HCT116 (cell line): ENCODE data around the gene BRMS1. TPM values are rescaled to one million over a fixed set of nuclear protein-coding genes. Genes with fewer than 3 reads are reported as not detected.

Experiments used
- ATAC-seq: fragments of 200-7000 bp; cut with Tn5 transposase; 2 replicates; pipeline ENCODE4 v1.9.1; 2020; ENCODE audit warnings: mild to moderate bottlenecking, moderate library complexity
- BruUV-seq: library from RNA; stranded (reverse); fragments of 400-500 nt; replicated peaks from 2 replicates; lab custom pipeline; 2021; lab: Mats Ljungman, UMichigan
- CTCF ChIA-PET: fragments of 300-600 bp; sonication (Branson Sonifier 250); formaldehyde crosslinking; loops from one replicate; lab custom pipeline; 2021; ENCODE audit warnings: antibody characterized with exemption; lab: Charles Lee
- POLR2A ChIA-PET: fragments of 300-600, 350-600 bp; sonication (Branson Sonifier 250); formaldehyde crosslinking; loops from one replicate; lab custom pipeline; 2021; ENCODE audit warnings: antibody characterized with exemption; lab: Charles Lee
- RAD21 ChIA-PET, 2 experiments: fragments of 300-600 bp; sonication (Branson Sonifier 250); formaldehyde crosslinking; loops; one replicate each; lab custom pipeline; 2023; ENCODE audit warnings: low total read pairs in 2 of 2; ENCODE audit not compliant: uncharacterized antibody in 2 of 2, unreplicated experiment in 2 of 2, low non-redundant PET in 1 of 2; lab: Charles Lee
- DNase-seq: peaks from one replicate; pipeline ENCODE4 v3.0.0-alpha.2; 2010; ENCODE audit warnings: low read depth, low spot score
- H2AFZ ChIP-seq: fragments of 200-600 bp; shearing (Covaris generic), sonication (generic); 2 replicates; pipeline ENCODE4 v1.6.1; 2017; ENCODE audit warnings: low read depth, mixed run types, mixed read lengths, antibody characterized with exemption, low read length; ENCODE audit not compliant: poor library complexity, severe bottlenecking
- H3K27ac ChIP-seq: 2 replicates; pipeline ENCODE4 v1.5.1; 2012; ENCODE audit warnings: low read depth, low read length
- H3K27me3 ChIP-seq: fragments of 200-600 bp; sonication (generic); 2 replicates; pipeline ENCODE4 v1.6.1; 2016; ENCODE audit warnings: mixed run types, low read length, mixed read lengths; ENCODE audit not compliant: insufficient read depth
- H3K36me3 ChIP-seq, 2 experiments: fragments of 200-500 bp in 1 of 2; fragments of 200-600 bp in 1 of 2; sonication (Bioruptor generic) in 1 of 2; sonication (generic) in 1 of 2; 2 replicates each; pipeline versions ENCODE4 v1.5.1 to v1.6.1; 2014 to 2016; ENCODE audit warnings: low read length in 2 of 2, inconsistent platforms in 1 of 2, mixed read lengths in 1 of 2, mixed run types in 1 of 2; ENCODE audit not compliant: insufficient read depth in 2 of 2, control insufficient read depth in 1 of 2
- H3K4me1 ChIP-seq, 2 experiments: fragments of 200-600 bp in 1 of 2; sonication (generic) in 1 of 2; 2 replicates each; pipeline versions ENCODE4 v1.5.1 to v1.6.1; 2012 to 2017; ENCODE audit warnings: low read length in 2 of 2, inconsistent platforms in 1 of 2, mild to moderate bottlenecking in 1 of 2, mixed read lengths in 1 of 2, mixed run types in 1 of 2, moderate library complexity in 1 of 2; ENCODE audit not compliant: insufficient read depth in 2 of 2, control insufficient read depth in 1 of 2
- H3K4me2 ChIP-seq: fragments of 200-600 bp; sonication (generic); 2 replicates; pipeline ENCODE4 v1.6.1; 2017; ENCODE audit warnings: mixed run types, low read length, mixed read lengths
- H3K4me3 ChIP-seq, 2 experiments: fragments of 200-600 bp in 1 of 2; sonication (generic) in 1 of 2; replicated peaks in 1 of 2; 2 replicates each; pipeline ENCODE4 v1.5.1; 2011 to 2016; ENCODE audit warnings: low read length in 2 of 2, control low read depth in 1 of 2, low read depth in 1 of 2, mild to moderate bottlenecking in 1 of 2, mixed read lengths in 1 of 2, mixed run types in 1 of 2
- H3K79me2 ChIP-seq: fragments of 200-600 bp; sonication (generic); 2 replicates; pipeline ENCODE4 v1.6.1; 2017; ENCODE audit warnings: mild to moderate bottlenecking, mixed run types, low read length, moderate library complexity, mixed read lengths; ENCODE audit not compliant: insufficient read depth
- H3K9ac ChIP-seq: fragments of 200-600 bp; sonication (generic); 2 replicates; pipeline ENCODE4 v1.6.1; 2016; ENCODE audit warnings: low read length, mixed read lengths
- H3K9me2 ChIP-seq: fragments of 200-600 bp; sonication (generic), shearing (Covaris generic); 2 replicates; pipeline ENCODE4 v1.6.1; 2017; ENCODE audit warnings: mixed run types, mild to moderate bottlenecking, moderate library complexity; ENCODE audit not compliant: insufficient read depth
- H3K9me3 ChIP-seq, 2 experiments: fragments of 200-500 bp in 1 of 2; fragments of 200-600 bp in 1 of 2; sonication (Bioruptor generic) in 1 of 2; sonication (generic) in 1 of 2; 2 replicates each; pipeline ENCODE4 v1.6.1; 2014 to 2017; ENCODE audit warnings: low read length in 2 of 2, mixed read lengths in 2 of 2, inconsistent platforms in 1 of 2, low read depth in 1 of 2, mild to moderate bottlenecking in 1 of 2, mixed run types in 1 of 2, moderate library complexity in 1 of 2; ENCODE audit not compliant: control insufficient read depth in 1 of 2, insufficient read depth in 1 of 2
- H4K20me1 ChIP-seq: fragments of 200-600 bp; sonication (generic), shearing (Covaris generic); 2 replicates; pipeline ENCODE4 v1.6.1; 2017; ENCODE audit warnings: mixed run types, mild to moderate bottlenecking, moderate library complexity; ENCODE audit not compliant: insufficient read depth
- ELF1 ChIP-seq: IDR thresholded peaks from 2 replicates; pipeline ENCODE4 v1.6.1; 2012; ENCODE audit warnings: low read depth, borderline replicate concordance
- EZH2 ChIP-seq: fragments of 200-600 bp; sonication (generic); IDR thresholded peaks from 2 replicates; pipeline ENCODE4 v1.6.1; 2017; ENCODE audit warnings: antibody characterized with exemption, mixed run types
- EZH2phosphoT487 ChIP-seq: fragments of 200-600 bp; IDR thresholded peaks from 2 replicates; pipeline ENCODE4 v1.6.1; 2018; ENCODE audit warnings: antibody characterized with exemption, borderline replicate concordance
- POLR2AphosphoS5 ChIP-seq: IDR thresholded peaks from 2 replicates; pipeline ENCODE4 v1.6.1; 2011; ENCODE audit warnings: mild to moderate bottlenecking, low read depth, low read length, moderate library complexity
- RAD21 ChIP-seq: IDR thresholded peaks from 2 replicates; pipeline ENCODE4 v1.6.1; 2012; ENCODE audit warnings: low read depth, mild to moderate bottlenecking
- SIN3A ChIP-seq: IDR thresholded peaks from 2 replicates; pipeline ENCODE4 v1.6.1; 2012; ENCODE audit warnings: low read depth
- SP1 ChIP-seq: IDR thresholded peaks from 2 replicates; pipeline ENCODE4 v1.6.1; 2012; ENCODE audit warnings: low read depth
- SRF ChIP-seq: IDR thresholded peaks from 2 replicates; pipeline ENCODE4 v1.6.1; 2012; ENCODE audit warnings: low read depth
- TCF7L2 ChIP-seq: IDR thresholded peaks from 2 replicates; pipeline ENCODE4 v1.7.0; 2011; ENCODE audit warnings: borderline replicate concordance, inconsistent platforms; ENCODE audit not compliant: insufficient read depth, insufficient read length; ENCODE audit errors: extremely low read depth
- YY1 ChIP-seq: IDR thresholded peaks from 2 replicates; pipeline ENCODE4 v1.6.1; 2011; ENCODE audit warnings: low read length, low read depth, moderate library complexity, mild to moderate bottlenecking; ENCODE audit not compliant: insufficient replicate concordance; ENCODE audit errors: extremely low read depth
- ZFX ChIP-seq: fragments of 450-650 bp; IDR thresholded peaks from 2 replicates; pipeline ENCODE4 v1.6.1; 2017
- intact Hi-C: fragments of 100-400 bp; cut with micrococcal nuclease; formaldehyde crosslinking; loops from 2 replicates; pipeline ENCODE4 v1.10.0; 2022
- total RNA-seq: library from RNA; stranded (reverse); gene quantifications from one replicate; pipeline ENCODE4 v1.2.1, GENCODE V29; 2021; ENCODE audit not compliant: unreplicated experiment
- TF ChIP-seq, protein P1 (sequence below): IDR thresholded peaks from 2 replicates; pipeline ENCODE4 v1.6.1; 2012
- TF ChIP-seq, protein P2 (sequence below): IDR thresholded peaks from 2 replicates; pipeline ENCODE4 v1.6.1; 2011; ENCODE audit warnings: mild to moderate bottlenecking, low read length, moderate library complexity; ENCODE audit not compliant: insufficient replicate concordance; ENCODE audit errors: extremely low read depth
- TF ChIP-seq, protein P3 (sequence below): IDR thresholded peaks from 2 replicates; pipeline ENCODE4 v1.6.1; 2012; ENCODE audit warnings: low read depth
- TF ChIP-seq, protein P4 (sequence below): IDR thresholded peaks from 2 replicates; pipeline ENCODE4 v1.6.1; 2012

BRMS1 gene
- total RNA-seq, 1 experiment from 2014 or later = 42.1 TPM

DNA sequence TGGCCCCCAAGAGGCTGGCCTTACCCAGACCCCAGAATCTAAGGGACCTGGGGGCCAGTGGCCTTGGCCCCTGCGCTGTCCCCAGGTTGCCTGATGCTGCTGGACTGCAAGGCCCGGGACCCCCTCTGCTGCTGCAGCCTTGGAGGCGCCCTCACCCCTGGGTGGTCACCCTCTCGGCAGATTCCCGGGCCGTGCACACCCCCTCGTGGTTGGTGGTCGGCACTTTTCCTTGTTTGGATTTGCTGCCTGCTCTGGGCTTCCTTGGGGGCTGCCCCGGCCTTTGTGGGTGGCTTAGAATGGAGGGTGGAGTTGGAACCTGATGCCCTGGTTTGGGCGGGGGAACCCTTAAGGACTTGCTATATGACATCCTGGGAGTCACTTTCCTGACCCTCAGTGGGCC lies 14.0 kb downstream of the BRMS1 start:
- no peak for ATAC-seq
- ChIA-PET POLR2A (interaction anchor here (1.0 kb wide), 1 partner anchor 18 kb away, joined by 4 read pairs; no protein-coding TSS in a partner anchor), RAD21 (no interaction called here), CTCF (interaction anchor here (3.7 kb wide), 1 partner anchor 19 kb away, joined by 42 read pairs; no protein-coding TSS in a partner anchor)
- no peak for TF ChIP-seq ELF1
- no peak for TF ChIP-seq SIN3A
- no peak for TF ChIP-seq EZH2phosphoT487
- no peak for TF ChIP-seq ZFX
- TF ChIP-seq, protein P1, sequence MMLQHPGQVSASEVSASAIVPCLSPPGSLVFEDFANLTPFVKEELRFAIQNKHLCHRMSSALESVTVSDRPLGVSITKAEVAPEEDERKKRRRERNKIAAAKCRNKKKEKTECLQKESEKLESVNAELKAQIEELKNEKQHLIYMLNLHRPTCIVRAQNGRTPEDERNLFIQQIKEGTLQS = no peak
- TF ChIP-seq, protein P2, sequence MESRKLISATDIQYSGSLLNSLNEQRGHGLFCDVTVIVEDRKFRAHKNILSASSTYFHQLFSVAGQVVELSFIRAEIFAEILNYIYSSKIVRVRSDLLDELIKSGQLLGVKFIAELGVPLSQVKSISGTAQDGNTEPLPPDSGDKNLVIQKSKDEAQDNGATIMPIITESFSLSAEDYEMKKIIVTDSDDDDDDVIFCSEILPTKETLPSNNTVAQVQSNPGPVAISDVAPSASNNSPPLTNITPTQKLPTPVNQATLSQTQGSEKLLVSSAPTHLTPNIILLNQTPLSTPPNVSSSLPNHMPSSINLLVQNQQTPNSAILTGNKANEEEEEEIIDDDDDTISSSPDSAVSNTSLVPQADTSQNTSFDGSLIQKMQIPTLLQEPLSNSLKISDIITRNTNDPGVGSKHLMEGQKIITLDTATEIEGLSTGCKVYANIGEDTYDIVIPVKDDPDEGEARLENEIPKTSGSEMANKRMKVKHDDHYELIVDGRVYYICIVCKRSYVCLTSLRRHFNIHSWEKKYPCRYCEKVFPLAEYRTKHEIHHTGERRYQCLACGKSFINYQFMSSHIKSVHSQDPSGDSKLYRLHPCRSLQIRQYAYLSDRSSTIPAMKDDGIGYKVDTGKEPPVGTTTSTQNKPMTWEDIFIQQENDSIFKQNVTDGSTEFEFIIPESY = no peak
- TF ChIP-seq, protein P3, sequence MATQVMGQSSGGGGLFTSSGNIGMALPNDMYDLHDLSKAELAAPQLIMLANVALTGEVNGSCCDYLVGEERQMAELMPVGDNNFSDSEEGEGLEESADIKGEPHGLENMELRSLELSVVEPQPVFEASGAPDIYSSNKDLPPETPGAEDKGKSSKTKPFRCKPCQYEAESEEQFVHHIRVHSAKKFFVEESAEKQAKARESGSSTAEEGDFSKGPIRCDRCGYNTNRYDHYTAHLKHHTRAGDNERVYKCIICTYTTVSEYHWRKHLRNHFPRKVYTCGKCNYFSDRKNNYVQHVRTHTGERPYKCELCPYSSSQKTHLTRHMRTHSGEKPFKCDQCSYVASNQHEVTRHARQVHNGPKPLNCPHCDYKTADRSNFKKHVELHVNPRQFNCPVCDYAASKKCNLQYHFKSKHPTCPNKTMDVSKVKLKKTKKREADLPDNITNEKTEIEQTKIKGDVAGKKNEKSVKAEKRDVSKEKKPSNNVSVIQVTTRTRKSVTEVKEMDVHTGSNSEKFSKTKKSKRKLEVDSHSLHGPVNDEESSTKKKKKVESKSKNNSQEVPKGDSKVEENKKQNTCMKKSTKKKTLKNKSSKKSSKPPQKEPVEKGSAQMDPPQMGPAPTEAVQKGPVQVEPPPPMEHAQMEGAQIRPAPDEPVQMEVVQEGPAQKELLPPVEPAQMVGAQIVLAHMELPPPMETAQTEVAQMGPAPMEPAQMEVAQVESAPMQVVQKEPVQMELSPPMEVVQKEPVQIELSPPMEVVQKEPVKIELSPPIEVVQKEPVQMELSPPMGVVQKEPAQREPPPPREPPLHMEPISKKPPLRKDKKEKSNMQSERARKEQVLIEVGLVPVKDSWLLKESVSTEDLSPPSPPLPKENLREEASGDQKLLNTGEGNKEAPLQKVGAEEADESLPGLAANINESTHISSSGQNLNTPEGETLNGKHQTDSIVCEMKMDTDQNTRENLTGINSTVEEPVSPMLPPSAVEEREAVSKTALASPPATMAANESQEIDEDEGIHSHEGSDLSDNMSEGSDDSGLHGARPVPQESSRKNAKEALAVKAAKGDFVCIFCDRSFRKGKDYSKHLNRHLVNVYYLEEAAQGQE = no peak
- TF ChIP-seq, protein P4, sequence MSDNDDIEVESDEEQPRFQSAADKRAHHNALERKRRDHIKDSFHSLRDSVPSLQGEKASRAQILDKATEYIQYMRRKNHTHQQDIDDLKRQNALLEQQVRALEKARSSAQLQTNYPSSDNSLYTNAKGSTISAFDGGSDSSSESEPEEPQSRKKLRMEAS = no peak
- TF ChIP-seq EZH2 = no peak
- no peak for TF ChIP-seq YY1
- no peak for TF ChIP-seq SP1
- no peak for TF ChIP-seq TCF7L2
- TF ChIP-seq SRF = no peak
- TF ChIP-seq POLR2AphosphoS5 = no peak; the same call in 1 of the 2 replicates
- TF ChIP-seq RAD21 = no peak
- H3K4me1 ChIP-seq = peaks cover 17 to 52% of the 10 kb centered on the region in 2 experiments
- H3K4me3 ChIP-seq = no peak overlapping the region
- H3K9me2 ChIP-seq = no peaks in the 10 kb centered on the region
- no peaks in the 10 kb centered on the region for H3K27me3 ChIP-seq
- BruUV-seq = no TSS peak
- H3K9ac ChIP-seq = no peak overlapping the region
- H3K36me3 ChIP-seq = peaks cover 3 to 16% of the 10 kb centered on the region in 2 experiments; a peak in 3 of 4 replicates
- peaks cover 13% of the 10 kb centered on the region; the same call in 1 of the 2 replicates for H3K79me2 ChIP-seq
- no peak overlapping the region for H2AFZ ChIP-seq
- H3K4me2 ChIP-seq = no peak overlapping the region
- H3K27ac ChIP-seq = no peak overlapping the region
- no peaks in the 10 kb centered on the region for H3K9me3 ChIP-seq
- DNase-seq = no peak
- H4K20me1 ChIP-seq = no peaks in the 10 kb centered on the region
- intact Hi-C loops = no loop called here
